NB4 (cell line): ENCODE results near the gene GPR152.

Experiments
- MYC ChIP-seq: IDR thresholded peaks from 2 replicates; pipeline ENCODE4 v1.6.1; 2011; ENCODE audit warnings: low read depth, low read length
- POLR2A ChIP-seq: IDR thresholded peaks from 2 replicates; pipeline ENCODE4 v1.6.1; 2011; ENCODE audit warnings: mild to moderate bottlenecking; ENCODE audit not compliant: insufficient read length; ENCODE audit errors: extremely low read depth
- TF ChIP-seq, protein P1 (sequence below): IDR thresholded peaks from one replicate; pipeline ENCODE4 v1.5.1; 2012; ENCODE audit warnings: low read depth, low read length

DNA sequence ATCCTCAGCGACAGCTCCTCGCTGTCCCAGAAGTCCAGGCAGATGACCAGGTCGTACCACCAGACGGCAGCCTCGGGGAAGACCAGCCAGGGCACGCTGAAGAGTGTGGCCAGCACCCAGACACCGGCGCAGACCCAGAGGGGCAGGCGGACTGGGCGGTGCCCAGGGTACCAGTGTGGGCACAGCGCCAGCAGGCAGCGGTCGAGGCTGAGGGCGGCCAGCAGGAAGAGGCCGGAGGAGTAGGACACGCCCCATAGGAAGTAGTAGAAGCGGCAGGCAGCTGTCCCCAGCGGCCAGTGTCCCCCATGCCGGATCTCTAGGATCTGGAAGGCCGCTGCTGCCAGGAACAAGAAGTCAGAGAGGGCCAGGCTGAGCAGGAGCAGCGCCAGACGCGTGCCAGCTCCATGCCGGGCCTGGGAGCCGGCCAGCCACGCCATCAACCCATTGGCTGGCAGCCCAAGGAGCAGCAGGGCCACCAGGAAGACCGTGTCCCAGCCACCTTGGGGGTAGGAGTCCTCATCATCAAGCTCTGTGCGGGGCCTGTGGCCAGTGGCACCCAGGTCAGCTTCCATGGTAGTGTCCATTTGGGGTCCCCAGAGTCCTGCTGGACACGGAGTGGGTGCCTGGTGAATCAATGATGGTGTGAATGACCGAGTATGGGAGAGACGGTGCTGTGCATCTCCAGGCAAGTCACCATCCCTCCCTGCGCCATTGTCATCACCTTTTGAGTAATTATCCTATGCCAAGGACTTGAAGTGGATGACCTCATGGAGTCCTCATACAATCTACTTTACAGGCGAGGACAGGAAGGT is at the start of gene GPR152:
- TF ChIP-seq, protein P1, sequence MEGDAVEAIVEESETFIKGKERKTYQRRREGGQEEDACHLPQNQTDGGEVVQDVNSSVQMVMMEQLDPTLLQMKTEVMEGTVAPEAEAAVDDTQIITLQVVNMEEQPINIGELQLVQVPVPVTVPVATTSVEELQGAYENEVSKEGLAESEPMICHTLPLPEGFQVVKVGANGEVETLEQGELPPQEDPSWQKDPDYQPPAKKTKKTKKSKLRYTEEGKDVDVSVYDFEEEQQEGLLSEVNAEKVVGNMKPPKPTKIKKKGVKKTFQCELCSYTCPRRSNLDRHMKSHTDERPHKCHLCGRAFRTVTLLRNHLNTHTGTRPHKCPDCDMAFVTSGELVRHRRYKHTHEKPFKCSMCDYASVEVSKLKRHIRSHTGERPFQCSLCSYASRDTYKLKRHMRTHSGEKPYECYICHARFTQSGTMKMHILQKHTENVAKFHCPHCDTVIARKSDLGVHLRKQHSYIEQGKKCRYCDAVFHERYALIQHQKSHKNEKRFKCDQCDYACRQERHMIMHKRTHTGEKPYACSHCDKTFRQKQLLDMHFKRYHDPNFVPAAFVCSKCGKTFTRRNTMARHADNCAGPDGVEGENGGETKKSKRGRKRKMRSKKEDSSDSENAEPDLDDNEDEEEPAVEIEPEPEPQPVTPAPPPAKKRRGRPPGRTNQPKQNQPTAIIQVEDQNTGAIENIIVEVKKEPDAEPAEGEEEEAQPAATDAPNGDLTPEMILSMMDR = no peak
- TF ChIP-seq POLR2A (no peak), MYC (no peak)
